SK-N-SH (cell line): ENCODE data around the gene TBX4. TPM values are rescaled to one million over a fixed set of nuclear protein-coding genes. Genes with fewer than 3 reads are reported as not detected.

Experiments used
- CTCF ChIA-PET: fragments of 300-600, 350-600 bp; formaldehyde crosslinking; extraction: SDS; loops from one replicate; lab custom pipeline; 2021; lab: Yijun Ruan, JAX
- POLR2A ChIA-PET: fragments of 350-600 bp; sonication (Branson Sonifier 250); formaldehyde crosslinking; extraction: SDS; loops from one replicate; lab custom pipeline; 2020; ENCODE audit warnings: antibody characterized with exemption, inconsistent platforms; lab: Yijun Ruan, JAX
- DNase-seq: peaks from one replicate; pipeline ENCODE4 v3.0.0; 2012
- H2AFZ ChIP-seq: fragments of 200-600 bp; sonication (generic); 2 replicates; pipeline ENCODE4 v1.8.1; 2016; ENCODE audit warnings: antibody characterized with exemption, mild to moderate bottlenecking, low read depth
- H3F3A ChIP-seq: fragments of 200-600 bp; sonication (generic); replicated peaks from 2 replicates; pipeline ENCODE3; 2016; ENCODE audit warnings: antibody characterized with exemption, mild to moderate bottlenecking; ENCODE audit not compliant: insufficient read depth
- H3K27ac ChIP-seq, 2 experiments: fragments of 200-500 bp in 1 of 2; fragments of 200-600 bp in 1 of 2; sonication (Bioruptor generic) in 1 of 2; sonication (generic), shearing (Covaris generic) in 1 of 2; 2 replicates each; pipeline versions ENCODE4 v1.5.1 to v1.6.1; 2014 to 2016; ENCODE audit warnings: low read depth in 2 of 2, inconsistent platforms in 1 of 2, low read length in 1 of 2, mild to moderate bottlenecking in 1 of 2, mixed read lengths in 1 of 2
- H3K27me3 ChIP-seq: fragments of 200-600 bp; sonication (generic), shearing (Covaris generic); 2 replicates; pipeline ENCODE4 v1.6.1; 2016; ENCODE audit warnings: mixed run types; ENCODE audit not compliant: insufficient read depth
- H3K36me3 ChIP-seq, 2 experiments: fragments of 200-500 bp in 1 of 2; fragments of 200-600 bp in 1 of 2; sonication (Bioruptor generic) in 1 of 2; sonication (generic) in 1 of 2; replicated peaks in 1 of 2; 2 replicates each; pipeline versions ENCODE3 to v1.5.1; 2014 to 2016; ENCODE audit warnings: low read length in 1 of 2, mild to moderate bottlenecking in 1 of 2; ENCODE audit not compliant: insufficient read depth in 2 of 2, control insufficient read depth in 1 of 2
- H3K4me1 ChIP-seq, 2 experiments: fragments of 200-500 bp in 1 of 2; fragments of 200-600 bp in 1 of 2; sonication (Bioruptor generic) in 1 of 2; sonication (generic), shearing (Covaris generic) in 1 of 2; 2 replicates each; pipeline versions ENCODE4 v1.5.1 to v1.6.1; 2014 to 2016; ENCODE audit warnings: low read depth in 1 of 2, low read length in 1 of 2, mixed run types in 1 of 2; ENCODE audit not compliant: insufficient read depth in 2 of 2, control insufficient read depth in 1 of 2
- H3K4me2 ChIP-seq: fragments of 200-600 bp; sonication (generic), shearing (Covaris generic); 2 replicates; pipeline ENCODE4 v1.6.1; 2017; ENCODE audit warnings: mixed run types
- H3K4me3 ChIP-seq, 2 experiments: fragments of 200-500 bp in 1 of 2; fragments of 200-600 bp in 1 of 2; sonication (Bioruptor generic) in 1 of 2; sonication (generic), shearing (Covaris generic) in 1 of 2; 2 replicates each; pipeline versions ENCODE4 v1.5.1 to v1.8.1; 2014 to 2016; ENCODE audit warnings: low read depth in 2 of 2, inconsistent platforms in 1 of 2, low read length in 1 of 2, mild to moderate bottlenecking in 1 of 2, mixed read lengths in 1 of 2, moderate library complexity in 1 of 2
- H3K79me2 ChIP-seq: fragments of 200-600 bp; sonication (generic); 2 replicates; pipeline ENCODE4 v1.8.1; 2017; ENCODE audit warnings: mild to moderate bottlenecking; ENCODE audit not compliant: insufficient read depth
- H3K9ac ChIP-seq: fragments of 200-600 bp; sonication (generic); 2 replicates; pipeline ENCODE4 v1.6.1; 2017; ENCODE audit warnings: mixed run types
- H3K9me2 ChIP-seq: fragments of 200-600 bp; sonication (generic); 2 replicates; pipeline ENCODE4 v1.6.1; 2017; ENCODE audit warnings: mixed run types
- H3K9me3 ChIP-seq: fragments of 200-600 bp; sonication (generic); 2 replicates; pipeline ENCODE4 v1.6.1; 2017; ENCODE audit warnings: mixed run types, mild to moderate bottlenecking, moderate library complexity
- H4K20me1 ChIP-seq: fragments of 200-600 bp; sonication (generic); 2 replicates; pipeline ENCODE4 v1.6.1; 2017; ENCODE audit warnings: mild to moderate bottlenecking, mixed run types; ENCODE audit not compliant: insufficient read depth
- CHD2 ChIP-seq: fragments of 150-350 bp; IDR thresholded peaks from 2 replicates; pipeline ENCODE4 v1.6.1; 2018; ENCODE audit warnings: low read length; ENCODE audit not compliant: partially characterized antibody
- ELF1 ChIP-seq: IDR thresholded peaks from 2 replicates; pipeline ENCODE4 v1.4.0; 2012
- FOXM1 ChIP-seq: IDR thresholded peaks from 2 replicates; pipeline ENCODE4 v1.4.0; 2012; ENCODE audit warnings: low read depth, mild to moderate bottlenecking
- PBX3 ChIP-seq: IDR thresholded peaks from 2 replicates; pipeline ENCODE4; 2012
- POLR2AphosphoS5 ChIP-seq: IDR thresholded peaks from 2 replicates; pipeline ENCODE4 v1.6.1; 2012; ENCODE audit warnings: low read depth, low read length
- REST ChIP-seq: IDR thresholded peaks from 2 replicates; pipeline ENCODE4 v1.6.1; 2012; ENCODE audit warnings: mild to moderate bottlenecking, low read depth, low read length, moderate library complexity
- RXRA ChIP-seq: IDR thresholded peaks from 2 replicates; pipeline ENCODE4 v1.4.0; 2012; ENCODE audit warnings: low read depth, mild to moderate bottlenecking, borderline replicate concordance
- TEAD4 ChIP-seq: IDR thresholded peaks from 2 replicates; pipeline ENCODE4 v1.4.0; 2012; ENCODE audit warnings: mild to moderate bottlenecking, borderline replicate concordance; ENCODE audit not compliant: insufficient read depth
- WGBS: methylation state at CpG from one replicate; pipeline ENCODE4 v1.1.6; 2017; ENCODE audit warnings: low lambda C conversion rate; 5-methylcytosine and 5-hydroxymethylcytosine counted together
- polyA plus RNA-seq, 3 experiments: library from polyadenylated mRNA; depleted of rRNA; stranded (reverse); fragments of >200 nt; gene quantifications; 2 replicates each; pipeline ENCODE4 v1.2.3, GENCODE V29; 2012

Gene TBX4
- polyA plus RNA-seq, 1 of the 3 experiments (the other 2 are of a cell fraction), result 0.02 TPM

- ChIA-PET CTCF (interaction anchor here (0.6 to 16.4 kb wide), 10 partner anchors 55 to 691 kb away, joined by 3 to 318 read pairs (median 9); no protein-coding TSS in a partner anchor), POLR2A (no interaction called here)
- H4K20me1 ChIP-seq, result no peaks in the 10 kb centered on the region
- H3K27me3 ChIP-seq, result no peaks in the 10 kb centered on the region
- no peak overlapping the region for H3K9ac ChIP-seq
- DNase-seq, result no peak
- H3K9me3 ChIP-seq, result no peaks in the 10 kb centered on the region
- no peaks in the 10 kb centered on the region for H3F3A ChIP-seq
- TF ChIP-seq CHD2 (no peak), FOXM1 (no peak), REST (no peak), PBX3 (no peak), RXRA (no peak)
- 98% methylated on average over 2 of the region's 2 CpGs for WGBS
- H3K4me2 ChIP-seq, result no peak overlapping the region
- no peak overlapping the region for H2AFZ ChIP-seq
- peaks cover 3% of the 10 kb centered on the region for H3K79me2 ChIP-seq
- no peaks in the 10 kb centered on the region for H3K9me2 ChIP-seq
- H3K27ac ChIP-seq, result no peak overlapping the region
- no peak overlapping the region for H3K4me3 ChIP-seq
- peaks cover 5 to 38% of the 10 kb centered on the region in 2 experiments; a peak in 2 of 4 replicates for H3K4me1 ChIP-seq
- no peaks in the 10 kb centered on the region for H3K36me3 ChIP-seq
These were observed 33.8 kb upstream of the TBX4 start for GRCh38 chr17:61418449-61418848.

GRCh38 chr17:61419496-61420046, 32.7 kb upstream of the TBX4 start:
- no peaks in the 10 kb centered on the region for H3K27me3 ChIP-seq
- POLR2A ChIA-PET, result interaction anchor here (0.6 kb wide), 1 partner anchor 384 kb away, joined by 4 read pairs; no protein-coding TSS in a partner anchor
- no peaks in the 10 kb centered on the region for H3F3A ChIP-seq
- TF ChIP-seq POLR2AphosphoS5 (no peak), TEAD4 (no peak), ELF1 (no peak)
- H3K4me1 ChIP-seq, result peaks cover 5 to 31% of the 10 kb centered on the region in 2 experiments; a peak in 1 of 4 replicates
- no peaks in the 10 kb centered on the region for H3K36me3 ChIP-seq
- H2AFZ ChIP-seq, result no peak overlapping the region
- no peaks in the 10 kb centered on the region for H3K9me2 ChIP-seq
- H3K4me2 ChIP-seq, result no peak overlapping the region
- WGBS, result 77% methylated on average over 6 of the region's 8 CpGs
- no peaks in the 10 kb centered on the region for H4K20me1 ChIP-seq
- no peak overlapping the region for H3K9ac ChIP-seq
- no peak overlapping the region for H3K27ac ChIP-seq
- no peak for DNase-seq
- H3K4me3 ChIP-seq, result no peak overlapping the region
- no peaks in the 10 kb centered on the region for H3K79me2 ChIP-seq
- CTCF ChIA-PET, result interaction anchor here (1.1 to 16.4 kb wide), 6 partner anchors 9 to 166 kb away, joined by 3 to 318 read pairs (median 8); no protein-coding TSS in a partner anchor
- no peaks in the 10 kb centered on the region for H3K9me3 ChIP-seq
